SK-N-SH (cell line): ENCODE measurements around the gene ZNF516.

ENCODE experiments used
- CTCF ChIP-seq: fragments of 200-600 bp; sonication (generic); IDR thresholded peaks from 2 replicates; pipeline ENCODE4 v1.6.1; 2017; ENCODE audit warnings: antibody characterized with exemption, mild to moderate bottlenecking, moderate library complexity
- EP300 ChIP-seq, 2 experiments: IDR thresholded peaks; 2 replicates each; pipeline versions ENCODE4 v1.4.0 to v1.6.1; 2012; ENCODE audit warnings: borderline replicate concordance in 1 of 2, low read depth in 1 of 2, low read length in 1 of 2
- EZH2phosphoT487 ChIP-seq: fragments of 200-600 bp; sonication (generic); IDR thresholded peaks from 2 replicates; pipeline ENCODE4 v1.6.1; 2017; ENCODE audit warnings: low read depth, mixed run types, mild to moderate bottlenecking, antibody characterized with exemption, moderate library complexity, borderline replicate concordance
- FOXJ3 ChIP-seq: sonication (generic); formaldehyde crosslinking; IDR thresholded peaks from 2 replicates; pipeline ENCODE4 v1.5.1; 2020; ENCODE audit warnings: mild to moderate bottlenecking, missing genetic modification reagents
- MAX ChIP-seq: IDR thresholded peaks from 2 replicates; pipeline ENCODE4 v1.4.0; 2012; ENCODE audit warnings: low read depth
- NFIC ChIP-seq: IDR thresholded peaks from 2 replicates; pipeline ENCODE4 v1.4.0; 2012; ENCODE audit warnings: borderline replicate concordance
- POLR2AphosphoS5 ChIP-seq: IDR thresholded peaks from 2 replicates; pipeline ENCODE4 v1.6.1; 2012; ENCODE audit warnings: low read depth, low read length
- RAD21 ChIP-seq: IDR thresholded peaks from 2 replicates; pipeline ENCODE4 v1.6.1; 2012; ENCODE audit warnings: mild to moderate bottlenecking, low read length
- REST ChIP-seq: IDR thresholded peaks from 2 replicates; pipeline ENCODE4 v1.6.1; 2012; ENCODE audit warnings: mild to moderate bottlenecking, low read depth, low read length, moderate library complexity
- TCF12 ChIP-seq: IDR thresholded peaks from 2 replicates; pipeline ENCODE4 v1.4.0; 2012
- USF2 ChIP-seq: fragments of 150-350 bp; IDR thresholded peaks from 2 replicates; pipeline ENCODE4 v1.6.1; 2017; ENCODE audit warnings: antibody characterized with exemption, low read length, low read depth, borderline replicate concordance
- ZBTB33 ChIP-seq: IDR thresholded peaks from 2 replicates; pipeline ENCODE4 v1.4.0; 2012; ENCODE audit warnings: low read depth, borderline replicate concordance

GRCh38 chr18:76347341-76347740 is 147.7 kb downstream of the ZNF516 start:
- TF ChIP-seq CTCF (no peak), POLR2AphosphoS5 (no peak), REST (no peak), RAD21 (no peak), MAX (no peak), NFIC (no peak), FOXJ3 (CRISPR knock-in tag) (no peak), EZH2phosphoT487 (no peak), TCF12 (no peak), ZBTB33 (no peak), USF2 (no peak), EP300 (IDR thresholded peaks at IDR 0.05; ENCODE audit: borderline replicate concordance in 1 of 2, low read depth in 1 of 2, low read length in 1 of 2) (no peak)
